HG03280 (cell line): Measurements from ENCODE around the gene ABRACL.
"Not testable (repeated sequence)": the region's sequence is repeated elsewhere in the genome, so short reads cannot be mapped to it uniquely, and the experiment has no call there.

Experiments
- ATAC-seq: cut with Tn5 transposase; IDR thresholded peaks from one replicate; pipeline ENCODE4 v1.9.1; 2021; ENCODE audit warnings: mild to moderate bottlenecking, moderate library complexity; ENCODE audit not compliant: unreplicated experiment

ABRACL gene

DNA sequence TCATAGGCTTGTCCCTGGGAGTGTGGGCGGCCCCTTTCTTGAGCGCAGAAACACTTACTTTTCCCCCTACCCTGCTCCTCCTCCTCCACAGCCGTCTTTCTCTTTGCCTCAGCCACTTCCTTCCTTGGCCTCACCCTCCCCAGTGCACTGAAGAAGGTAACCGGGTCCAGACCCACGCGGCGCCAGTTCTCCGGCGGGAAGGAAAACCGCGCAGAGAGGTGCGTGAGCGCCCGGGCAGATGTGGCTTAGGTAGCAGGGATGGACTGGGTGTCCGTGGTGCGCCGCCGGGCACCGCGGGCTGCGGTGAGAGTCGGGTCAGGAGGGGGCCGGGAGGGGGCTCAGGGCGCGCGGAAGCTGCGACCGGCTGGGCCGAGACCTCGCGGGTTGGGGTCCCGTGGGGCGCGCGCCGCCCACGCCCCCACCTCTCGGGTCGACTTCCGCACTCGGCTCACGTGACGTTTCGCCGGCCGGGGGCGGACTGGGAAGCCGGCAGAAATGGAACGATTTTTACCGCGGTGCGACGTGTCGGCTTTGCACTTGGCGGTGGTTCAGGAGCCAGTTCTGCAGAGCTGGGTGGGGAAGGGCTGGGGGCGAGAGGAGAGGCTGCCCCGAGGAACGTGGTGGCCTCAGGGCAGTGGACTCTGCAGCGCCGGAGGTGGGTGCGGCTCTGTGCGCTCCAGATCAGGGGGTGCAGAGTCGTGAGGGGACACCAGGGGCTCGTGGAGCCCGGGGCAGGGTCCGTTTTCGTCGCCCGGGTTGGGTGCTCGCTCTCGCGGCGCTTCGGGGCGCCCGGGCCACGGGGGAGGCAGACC, at the start of gene ABRACL:
ABRACL (plus strand) TSS at position 88 of the 812 bp plus-strand sequence. CDS start 5,416 bp downstream, outside the sequence.
- ATAC-seq, result peak; percentile 53

DNA sequence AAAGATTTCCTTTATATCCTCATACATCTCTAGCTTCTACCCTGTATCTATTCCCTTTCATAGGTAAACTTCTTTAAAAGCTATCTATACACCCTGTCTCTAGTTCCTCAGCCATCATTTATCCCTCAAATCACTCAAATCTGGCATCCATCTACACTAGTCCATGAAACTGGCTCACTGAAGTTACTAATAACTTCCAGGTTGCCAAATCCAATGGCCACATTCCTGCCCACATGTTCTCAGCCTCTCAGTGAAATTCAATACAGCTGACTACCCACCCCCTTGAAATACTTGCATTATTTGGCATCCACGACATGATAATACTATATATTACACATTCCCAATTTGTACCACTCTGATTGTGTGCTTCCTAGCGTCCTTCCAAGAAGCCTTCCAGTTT, 49.2 kb upstream of the ABRACL start:
- ATAC-seq, result no peak

GRCh38 chr6:138979813-138980668, 48.5 kb upstream of the ABRACL start:
- no peak for ATAC-seq

GRCh38 chr6:138981416-138981815, 47.1 kb upstream of the ABRACL start:
- no peak for ATAC-seq

- no peak for ATAC-seq
Measured at GRCh38 chr6:138986578-138986977, 42.0 kb upstream of the ABRACL start.

DNA sequence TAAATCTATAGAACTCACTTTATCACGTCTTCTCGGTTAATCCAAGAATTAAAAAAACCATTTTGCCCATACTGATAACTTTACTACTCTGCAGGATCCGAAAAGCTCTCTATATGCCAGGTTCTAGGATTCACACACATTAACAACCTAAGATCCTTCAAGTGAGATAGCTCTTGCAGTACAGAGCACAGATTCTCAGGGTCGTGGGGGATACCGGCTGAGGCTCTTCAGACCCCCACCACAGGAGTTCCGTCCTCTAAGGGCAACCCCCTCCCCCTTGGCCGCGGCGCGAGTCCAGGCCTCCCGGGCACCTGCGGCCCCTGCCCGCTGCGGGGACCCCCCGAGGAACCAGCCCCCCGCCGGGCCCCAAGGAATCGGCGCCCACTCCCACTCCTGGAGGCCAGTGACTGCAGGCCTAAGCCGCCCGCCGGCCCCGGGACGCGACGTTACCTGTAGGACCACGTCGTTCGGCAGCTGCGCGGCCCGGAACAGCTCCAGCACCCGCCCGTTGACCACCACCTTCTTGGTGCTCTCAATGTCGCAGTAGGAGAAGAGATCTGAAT, 41.4 kb upstream of the ABRACL start:
- no peak for ATAC-seq

DNA sequence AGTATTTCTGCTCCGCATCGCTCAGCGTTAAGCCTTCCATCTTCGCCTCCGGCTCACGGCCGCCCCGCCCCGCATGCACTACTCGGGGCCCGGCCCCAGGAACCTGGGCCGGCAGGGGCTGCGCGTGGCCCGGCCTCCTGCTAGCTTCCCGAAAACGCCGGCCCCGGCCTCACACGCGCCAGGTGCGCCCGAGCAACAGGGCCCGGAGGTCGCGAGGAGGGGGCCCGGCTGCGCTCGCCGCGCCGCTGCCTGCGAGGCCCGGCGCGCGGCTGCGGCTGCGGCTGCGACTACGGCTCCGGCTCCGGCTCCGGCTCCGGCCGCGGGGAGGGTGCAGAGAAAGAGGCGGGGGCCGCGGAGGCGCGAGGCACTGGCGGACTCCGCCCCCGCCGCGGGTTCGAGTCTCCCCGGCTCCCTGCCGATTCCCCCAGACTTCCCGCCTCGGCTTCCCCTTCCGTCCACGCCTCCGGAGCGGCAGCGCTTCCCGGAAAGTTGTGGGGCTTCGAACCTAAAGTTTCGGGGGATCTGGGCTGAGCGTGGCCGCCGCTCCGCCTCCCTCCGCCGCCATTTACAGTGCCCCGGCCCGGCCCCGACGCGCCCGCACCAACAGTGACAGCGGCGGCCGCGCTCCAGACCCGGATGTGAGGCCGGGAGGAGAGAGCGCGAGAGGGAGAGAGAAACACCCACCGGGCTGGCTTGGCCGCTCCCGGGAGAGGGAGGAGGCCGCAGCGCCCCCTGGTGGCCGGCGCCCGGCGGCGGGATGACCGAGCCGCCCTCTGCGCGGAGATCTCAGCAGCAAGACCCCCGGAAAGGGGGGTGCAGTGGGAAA, 40.7 kb upstream of the ABRACL start, which contains the start of gene REPS1:
REPS1 (minus strand) TSS at position 611 of the 826 bp plus-strand sequence; CDS start at position 40, 571 bp downstream.
- peak; percentile 91 for ATAC-seq

DNA sequence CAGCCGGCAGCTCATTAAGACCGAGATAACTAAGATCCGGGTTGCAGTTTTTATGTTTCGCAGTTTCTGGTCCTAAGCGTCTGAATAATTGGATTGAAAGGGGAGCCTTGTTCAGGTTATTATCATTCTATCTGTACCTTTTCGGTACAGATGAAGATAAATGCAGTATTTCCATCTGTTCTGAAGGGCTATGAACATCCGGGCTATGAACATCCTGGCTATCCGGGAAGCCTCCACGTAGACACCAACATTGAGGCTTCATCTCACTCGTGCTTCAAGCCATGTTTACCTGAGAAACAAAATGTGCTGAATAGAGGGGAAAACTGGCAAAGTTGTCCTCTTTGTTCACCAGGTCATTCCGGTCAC, 40.1 kb upstream of the ABRACL start:
- ATAC-seq, result peak; percentile 9

DNA sequence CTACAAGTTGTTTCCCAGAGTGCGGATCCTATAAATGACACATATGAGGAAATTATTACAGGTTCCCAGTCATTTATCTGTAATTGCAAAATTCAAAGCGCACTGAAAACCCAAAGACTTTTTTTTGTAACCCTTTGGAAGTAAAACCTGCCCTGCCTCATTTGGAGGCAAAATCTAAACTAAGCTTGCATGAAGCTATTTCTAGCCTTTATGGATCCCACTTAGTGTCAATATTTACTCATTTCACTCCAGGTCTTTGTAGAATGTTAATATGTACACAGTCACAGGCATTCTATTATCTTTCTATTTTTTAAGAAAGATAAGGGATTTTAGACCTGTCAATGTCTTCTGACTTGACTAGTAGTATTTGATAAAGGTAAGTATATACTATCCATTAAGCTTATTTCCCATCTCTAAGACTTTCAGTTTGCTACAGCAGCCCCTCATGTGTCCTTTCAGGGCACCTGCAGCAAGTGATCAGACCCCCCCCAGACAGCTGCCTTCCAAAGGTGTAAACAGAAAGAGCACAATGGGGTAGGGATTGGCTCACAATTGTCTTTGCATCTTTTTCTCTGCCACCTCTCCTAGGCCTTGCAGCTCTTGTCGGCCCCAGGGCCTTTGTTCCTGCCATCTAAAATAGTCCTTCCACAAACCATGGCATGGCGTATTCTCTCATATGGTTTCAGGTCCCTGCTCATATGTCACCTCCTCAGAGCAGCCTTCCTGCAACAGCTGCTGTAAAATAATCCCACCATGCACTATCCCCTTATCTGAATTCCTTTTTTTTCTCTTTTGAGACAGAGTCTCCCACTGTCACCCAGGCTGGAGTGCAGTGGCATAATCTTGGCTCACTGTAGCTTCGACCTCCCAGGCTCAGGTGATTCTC, 39.2 kb upstream of the ABRACL start:
- no peak for ATAC-seq

DNA sequence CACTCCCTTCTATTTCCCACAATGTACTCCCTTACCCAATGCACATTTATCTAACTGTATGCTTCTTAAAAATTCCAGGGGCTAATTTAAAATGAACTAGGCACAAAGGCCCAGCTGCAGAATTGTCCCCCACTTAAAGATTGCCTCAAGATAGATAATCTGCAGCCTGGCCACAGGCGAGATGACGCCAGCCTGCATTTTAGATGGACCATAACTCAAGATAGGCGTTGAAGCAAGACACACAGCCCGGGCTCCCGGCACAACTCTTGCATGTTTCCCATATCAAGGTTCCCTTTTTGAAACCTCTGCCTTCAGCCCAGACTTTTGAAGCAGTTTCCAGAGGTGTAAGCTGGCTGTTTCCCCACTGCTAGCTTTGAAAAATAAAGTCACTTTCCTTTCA, 37.3 kb upstream of the ABRACL start:
- no peak for ATAC-seq

GRCh38 chr6:138992965-138993364, 35.6 kb upstream of the ABRACL start:
- not testable (repeated sequence) for ATAC-seq

GRCh38 chr6:138993410-138993809, 35.1 kb upstream of the ABRACL start:
- ATAC-seq, result not testable (repeated sequence)

- ATAC-seq, result no peak
Measured at GRCh38 chr6:138996524-138996923, 32.0 kb upstream of the ABRACL start.

DNA sequence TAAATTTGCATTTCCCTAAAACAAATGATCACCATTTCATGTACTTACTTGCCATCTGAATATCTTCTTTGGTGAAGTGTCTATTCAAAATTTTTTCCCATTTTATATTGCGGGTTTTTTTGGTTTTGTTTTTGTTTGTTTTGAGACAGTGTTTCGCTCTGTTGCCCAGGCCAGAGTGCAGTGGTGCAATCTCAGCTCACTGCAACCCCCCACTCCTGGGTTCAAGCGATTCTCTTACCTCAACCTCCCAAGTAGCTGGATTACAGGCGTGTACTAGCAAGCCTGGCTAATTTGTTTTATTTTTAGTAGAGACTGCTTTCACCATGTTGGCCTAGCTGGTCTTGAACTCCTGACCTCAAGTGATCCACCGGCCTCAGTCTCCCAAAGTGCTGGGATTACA, 31.4 kb upstream of the ABRACL start:
- no peak for ATAC-seq

- no peak for ATAC-seq
Measured at GRCh38 chr6:138999949-139000725, 28.4 kb upstream of the ABRACL start.

- no peak for ATAC-seq
Measured at GRCh38 chr6:139003751-139004150, 24.8 kb upstream of the ABRACL start.

- ATAC-seq, result no peak
Measured at GRCh38 chr6:139006477-139006876, 22.1 kb upstream of the ABRACL start.

DNA sequence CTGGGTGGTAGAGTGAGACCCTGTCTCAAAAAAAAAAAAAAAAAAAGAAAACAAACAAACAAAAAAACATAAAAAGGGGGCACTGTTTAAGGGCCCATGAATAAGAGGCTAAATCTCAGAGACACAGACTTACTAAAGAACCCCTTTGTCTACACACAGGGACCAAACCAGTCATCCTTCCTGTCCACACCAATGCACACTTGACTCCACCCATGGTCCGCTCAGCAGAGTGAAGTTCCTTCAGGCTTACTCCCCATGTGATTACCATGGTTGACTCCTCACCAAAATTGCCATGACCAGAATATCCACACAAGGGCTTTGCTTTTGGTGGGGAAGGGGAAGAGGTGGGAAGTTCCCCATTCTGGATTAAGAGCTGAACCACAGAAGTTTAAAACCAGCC, 21.1 kb upstream of the ABRACL start:
- no peak for ATAC-seq

DNA sequence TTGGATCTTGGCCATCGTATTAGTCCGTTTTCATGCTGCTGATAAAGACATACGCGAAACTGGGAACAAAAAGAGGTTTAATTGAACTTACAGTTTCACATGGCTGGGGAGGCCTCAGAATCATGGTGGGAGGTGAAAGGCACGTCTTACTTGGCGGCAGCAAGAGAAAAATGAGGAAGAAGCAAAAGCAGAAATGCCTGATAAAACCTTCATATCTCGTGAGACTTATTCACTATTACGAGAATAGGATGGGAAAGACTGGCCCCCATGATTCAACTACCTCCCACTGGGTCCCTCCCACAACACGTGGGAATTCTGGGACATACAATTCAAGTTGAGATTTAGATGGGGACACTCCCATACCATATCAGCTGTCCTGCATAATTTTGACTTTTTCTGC, 20.4 kb upstream of the ABRACL start:
- no peak for ATAC-seq
